Right renal pelvis (tissue), 4 donors: ENCODE data around the gene PPP6C. TPM values are rescaled to one million over a fixed set of nuclear protein-coding genes. Genes with fewer than 3 reads are reported as not detected.
"Not testable (repeated sequence)": the region's sequence is repeated elsewhere in the genome, so short reads cannot be mapped to it uniquely, and the experiment has no call there.

ENCODE experiments used
- DNase-seq, 4 donors: peaks; one replicate each; pipeline ENCODE4 v3.0.0-alpha.2; 2013; ENCODE audit warnings: low read depth in 4 of 4, low spot score in 3 of 4, missing footprints in 1 of 4
- polyA plus RNA-seq, 4 donors: library from polyadenylated mRNA; unstranded; fragments of 120-200 nt; gene quantifications; one replicate each; pipeline ENCODE4 v1.2.1, GENCODE V29; 2013; ENCODE audit not compliant: insufficient read length in 4 of 4

PPP6C gene
- polyA plus RNA-seq, result 10 to 100 TPM; 52.4 to 65.2 (median 62.5) TPM

- peak; percentile 89 to 93 (median 92) for DNase-seq
Measured at GRCh38 chr9:125189361-125190289, at the start of gene PPP6C. TSS of gene PPP6C (minus strand) at chr9:125189803. CDS start at chr9:125189718, 85 bp downstream.

- DNase-seq, result no peak
Measured at GRCh38 chr9:125238915-125239446, 49.4 kb upstream of the PPP6C start.

GRCh38 chr9:125238127-125238914, 48.7 kb upstream of the PPP6C start:
- no peak for DNase-seq

GRCh38 chr9:125236520-125237159, 47.0 kb upstream of the PPP6C start:
- not testable (repeated sequence) for DNase-seq

- DNase-seq, result no peak
Measured at GRCh38 chr9:125235804-125236519, 46.4 kb upstream of the PPP6C start.

- DNase-seq, result not testable (repeated sequence)
Measured at GRCh38 chr9:125234099-125234498, 44.5 kb upstream of the PPP6C start.

GRCh38 chr9:125233678-125234077, 44.1 kb upstream of the PPP6C start:
- no peak for DNase-seq

GRCh38 chr9:125227761-125228160, 38.2 kb upstream of the PPP6C start:
- DNase-seq, result no peak

GRCh38 chr9:125224858-125225257, 35.3 kb upstream of the PPP6C start:
- DNase-seq, result not testable (repeated sequence)

GRCh38 chr9:125218621-125219020, 29.0 kb upstream of the PPP6C start:
- DNase-seq, result no peak

- DNase-seq, result no peak
Measured at GRCh38 chr9:125214186-125214585, 24.6 kb upstream of the PPP6C start.

- no peak for DNase-seq
Measured at GRCh38 chr9:125204477-125204876, 14.9 kb upstream of the PPP6C start.

GRCh38 chr9:125202846-125203618, 13.4 kb upstream of the PPP6C start:
- DNase-seq, result no peak

- peak; percentile 88 to 92 (median 90) for DNase-seq
Measured at GRCh38 chr9:125200216-125201047, 10.8 kb upstream of the PPP6C start, which contains the start of gene RABEPK. TSS of gene RABEPK (plus strand) at chr9:125200542. CDS start at chr9:125203014, 2,472 bp downstream.

GRCh38 chr9:125195591-125195990, 6.0 kb upstream of the PPP6C start:
- DNase-seq, result not testable (repeated sequence)

GRCh38 chr9:125194466-125194865, 4.9 kb upstream of the PPP6C start:
- not testable (repeated sequence) for DNase-seq

- DNase-seq, result no peak
Measured at GRCh38 chr9:125190361-125190801, 778 bp upstream of the PPP6C start.

- no peak for DNase-seq
Measured at GRCh38 chr9:125189011-125189360, 617 bp downstream of the PPP6C start.
